WTC11 (cell line): ENCODE measurements around the gene MYH1. TPM values are rescaled to one million over a fixed set of nuclear protein-coding genes. Genes with fewer than 3 reads are reported as not detected.
"Not testable (repeated sequence)": the region's sequence is repeated elsewhere in the genome, so short reads cannot be mapped to it uniquely, and the experiment has no call there.

ENCODE experiments used
- ATAC-seq: fragments of 200-7000 bp; cut with Tn5 transposase; 2 replicates; pipeline ENCODE4 v1.10.0; 2021; ENCODE audit warnings: mild to moderate bottlenecking, moderate library complexity
- CTCF ChIA-PET: fragments of 300-600 bp; sonication (Branson Sonifier 250); formaldehyde crosslinking; loops from one replicate; lab custom pipeline; 2021; ENCODE audit warnings: antibody characterized with exemption; lab: Charles Lee
- POLR2A ChIA-PET: fragments of 350-600 bp; sonication (Branson Sonifier 250); formaldehyde crosslinking; loops from one replicate; lab custom pipeline; 2021; ENCODE audit warnings: antibody characterized with exemption; lab: Charles Lee
- DNase-seq: peaks from one replicate; pipeline ENCODE4 v3.0.0; 2021; ENCODE audit warnings: low spot score
- H3K27ac Mint-ChIP-seq: 2 replicates; pipeline ENCODE4 v1.8.0; 2021; ENCODE audit warnings: mixed read lengths
- H3K27me3 Mint-ChIP-seq: 2 replicates; pipeline ENCODE4 v1.8.0; 2021; ENCODE audit warnings: low read depth, mild to moderate bottlenecking, moderate library complexity, mixed read lengths
- H3K36me3 Mint-ChIP-seq: 2 replicates; pipeline ENCODE4 v1.8.0; 2021; ENCODE audit warnings: mixed read lengths
- H3K4me1 Mint-ChIP-seq: 2 replicates; pipeline ENCODE4 v1.8.0; 2022; ENCODE audit warnings: mixed read lengths
- H3K4me3 Mint-ChIP-seq: 2 replicates; pipeline ENCODE4 v1.8.0; 2021; ENCODE audit warnings: mild to moderate bottlenecking, moderate library complexity, mixed read lengths
- H3K9me3 Mint-ChIP-seq: 2 replicates; pipeline ENCODE4 v1.8.0; 2021; ENCODE audit warnings: mixed read lengths
- CDX4 ChIP-seq: fragments of 250-450 bp; sonication (Bioruptor Pico); IDR thresholded peaks from 2 replicates; pipeline ENCODE4 v1.9.0; 2021; ENCODE audit warnings: moderate library complexity, mild to moderate bottlenecking, inconsistent platforms, borderline replicate concordance
- ESRRA ChIP-seq: sonication (generic); formaldehyde crosslinking; IDR thresholded peaks from 2 replicates; pipeline ENCODE4 v1.8.1; 2022; ENCODE audit warnings: mild to moderate bottlenecking, missing genetic modification reagents, borderline replicate concordance
- ETV6 ChIP-seq: sonication (generic); formaldehyde crosslinking; IDR thresholded peaks from 2 replicates; pipeline ENCODE4 v1.8.1; 2022; ENCODE audit warnings: mild to moderate bottlenecking, missing genetic modification reagents
- GRHL2 ChIP-seq: fragments of 250-450 bp; sonication (Bioruptor Pico); IDR thresholded peaks from 2 replicates; pipeline ENCODE4 v1.8.0; 2022; ENCODE audit warnings: mild to moderate bottlenecking, moderate library complexity; ENCODE audit not compliant: insufficient replicate concordance, severe bottlenecking
- JUN ChIP-seq: sonication (generic); formaldehyde crosslinking; IDR thresholded peaks from 2 replicates; pipeline ENCODE4 v1.8.0; 2023; ENCODE audit warnings: mild to moderate bottlenecking, missing genetic modification reagents
- NFYB ChIP-seq: sonication (generic); formaldehyde crosslinking; conservative IDR thresholded peaks from 2 replicates; pipeline ENCODE4 v1.8.0; 2022; ENCODE audit warnings: low read depth, missing genetic modification reagents
- OVOL2 ChIP-seq: fragments of 250-450 bp; sonication (Bioruptor Pico); IDR thresholded peaks from 2 replicates; pipeline ENCODE4 v1.9.0; 2021; ENCODE audit warnings: mild to moderate bottlenecking, borderline replicate concordance
- PRRX2 ChIP-seq: fragments of 250-450 bp; sonication (Bioruptor Pico); IDR thresholded peaks from 2 replicates; pipeline ENCODE4 v1.8.0; 2021; ENCODE audit warnings: mild to moderate bottlenecking
- RORB ChIP-seq: fragments of 250-450 bp; sonication (Bioruptor Pico); IDR thresholded peaks from 2 replicates; pipeline ENCODE4 v1.9.0; 2021; ENCODE audit warnings: mild to moderate bottlenecking
- SOX15 ChIP-seq: fragments of 250-450 bp; sonication (Bioruptor Pico); IDR thresholded peaks from 2 replicates; pipeline ENCODE4 v1.9.0; 2021; ENCODE audit warnings: mild to moderate bottlenecking
- TEAD4 ChIP-seq: sonication (generic); formaldehyde crosslinking; IDR thresholded peaks from 2 replicates; pipeline ENCODE4 v1.8.0; 2022; ENCODE audit warnings: mild to moderate bottlenecking, missing genetic modification reagents
- TP53 ChIP-seq: sonication (generic); formaldehyde crosslinking; IDR thresholded peaks from 2 replicates; pipeline ENCODE4 v1.8.1; 2023; ENCODE audit warnings: mild to moderate bottlenecking, missing genetic modification reagents
- ZNF121 ChIP-seq: sonication (generic); formaldehyde crosslinking; IDR thresholded peaks from 2 replicates; pipeline ENCODE4 v1.8.0; 2023; ENCODE audit warnings: missing genetic modification reagents
- ZNF219 ChIP-seq: sonication (generic); formaldehyde crosslinking; IDR thresholded peaks from 2 replicates; pipeline ENCODE4 v1.8.0; 2023; ENCODE audit warnings: missing genetic modification reagents, mild to moderate bottlenecking, borderline replicate concordance
- ZNF425 ChIP-seq: fragments of 250-450 bp; sonication (Bioruptor Pico); conservative IDR thresholded peaks from 2 replicates; pipeline ENCODE4 v1.9.0; 2021; ENCODE audit warnings: mild to moderate bottlenecking
- ZNF671 ChIP-seq: fragments of 250-450 bp; sonication (Bioruptor Pico); IDR thresholded peaks from 2 replicates; pipeline ENCODE4 v1.8.0; 2021; ENCODE audit warnings: mild to moderate bottlenecking
- total RNA-seq: library from RNA; stranded (reverse); gene quantifications from 3 replicates; pipeline ENCODE4 v1.2.3, GENCODE V29; 2021
- TF ChIP-seq, protein P1 (sequence below): sonication (generic); formaldehyde crosslinking; IDR thresholded peaks from 2 replicates; pipeline ENCODE4 v1.8.0; 2023; ENCODE audit warnings: missing genetic modification reagents, mild to moderate bottlenecking, borderline replicate concordance

The MYH1 gene
- total RNA-seq, 1 experiment from 2014 or later: not detected

DNA sequence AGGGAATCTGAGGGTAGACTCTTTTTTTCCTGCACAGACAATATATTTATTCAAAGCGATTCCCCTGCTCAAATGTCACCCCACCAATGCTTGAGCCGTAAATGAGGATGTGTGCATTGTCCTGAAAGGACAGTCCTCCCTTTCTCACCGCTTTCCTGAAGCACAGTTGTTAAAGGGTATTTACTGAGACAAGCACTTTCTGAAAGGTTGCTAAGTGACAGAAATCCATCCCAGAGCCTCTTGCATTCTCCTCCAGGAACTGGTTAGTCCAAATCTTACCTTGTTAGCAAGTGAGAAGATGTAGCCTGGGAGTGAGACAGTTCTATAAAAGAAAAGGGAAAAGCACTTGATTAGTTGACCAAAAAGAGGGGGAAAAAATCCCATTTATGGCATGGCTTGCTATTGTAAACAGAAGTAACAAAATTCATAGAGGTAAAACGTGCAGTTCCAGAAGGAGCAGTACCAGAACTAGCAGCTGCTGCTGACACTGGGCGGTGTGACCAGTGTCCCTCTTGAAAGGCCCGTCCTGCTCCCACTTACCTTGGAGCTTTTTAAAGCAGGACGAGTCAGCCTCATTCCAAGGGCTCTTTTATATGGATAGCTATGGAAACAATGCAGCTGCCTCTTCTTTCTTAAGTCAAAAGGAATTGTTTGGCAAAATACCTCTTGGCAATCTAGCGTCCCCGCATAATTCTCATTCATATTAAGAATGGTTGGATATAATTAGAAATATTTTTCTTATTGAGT lies 30.9 kb upstream of the MYH1 start, which contains the start of gene MYH2 (continued):
- no peak for TF ChIP-seq CDX4 (CRISPR knock-in tag)
- no peak for TF ChIP-seq ZNF121 (CRISPR knock-in tag)
- no peak for TF ChIP-seq ZNF219 (CRISPR knock-in tag)
- TF ChIP-seq, protein P1, sequence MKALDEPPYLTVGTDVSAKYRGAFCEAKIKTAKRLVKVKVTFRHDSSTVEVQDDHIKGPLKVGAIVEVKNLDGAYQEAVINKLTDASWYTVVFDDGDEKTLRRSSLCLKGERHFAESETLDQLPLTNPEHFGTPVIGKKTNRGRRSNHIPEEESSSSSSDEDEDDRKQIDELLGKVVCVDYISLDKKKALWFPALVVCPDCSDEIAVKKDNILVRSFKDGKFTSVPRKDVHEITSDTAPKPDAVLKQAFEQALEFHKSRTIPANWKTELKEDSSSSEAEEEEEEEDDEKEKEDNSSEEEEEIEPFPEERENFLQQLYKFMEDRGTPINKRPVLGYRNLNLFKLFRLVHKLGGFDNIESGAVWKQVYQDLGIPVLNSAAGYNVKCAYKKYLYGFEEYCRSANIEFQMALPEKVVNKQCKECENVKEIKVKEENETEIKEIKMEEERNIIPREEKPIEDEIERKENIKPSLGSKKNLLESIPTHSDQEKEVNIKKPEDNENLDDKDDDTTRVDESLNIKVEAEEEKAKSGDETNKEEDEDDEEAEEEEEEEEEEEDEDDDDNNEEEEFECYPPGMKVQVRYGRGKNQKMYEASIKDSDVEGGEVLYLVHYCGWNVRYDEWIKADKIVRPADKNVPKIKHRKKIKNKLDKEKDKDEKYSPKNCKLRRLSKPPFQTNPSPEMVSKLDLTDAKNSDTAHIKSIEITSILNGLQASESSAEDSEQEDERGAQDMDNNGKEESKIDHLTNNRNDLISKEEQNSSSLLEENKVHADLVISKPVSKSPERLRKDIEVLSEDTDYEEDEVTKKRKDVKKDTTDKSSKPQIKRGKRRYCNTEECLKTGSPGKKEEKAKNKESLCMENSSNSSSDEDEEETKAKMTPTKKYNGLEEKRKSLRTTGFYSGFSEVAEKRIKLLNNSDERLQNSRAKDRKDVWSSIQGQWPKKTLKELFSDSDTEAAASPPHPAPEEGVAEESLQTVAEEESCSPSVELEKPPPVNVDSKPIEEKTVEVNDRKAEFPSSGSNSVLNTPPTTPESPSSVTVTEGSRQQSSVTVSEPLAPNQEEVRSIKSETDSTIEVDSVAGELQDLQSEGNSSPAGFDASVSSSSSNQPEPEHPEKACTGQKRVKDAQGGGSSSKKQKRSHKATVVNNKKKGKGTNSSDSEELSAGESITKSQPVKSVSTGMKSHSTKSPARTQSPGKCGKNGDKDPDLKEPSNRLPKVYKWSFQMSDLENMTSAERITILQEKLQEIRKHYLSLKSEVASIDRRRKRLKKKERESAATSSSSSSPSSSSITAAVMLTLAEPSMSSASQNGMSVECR (CRISPR knock-in tag): no peak
- no peak for TF ChIP-seq OVOL2 (CRISPR knock-in tag)
- TF ChIP-seq GRHL2 (CRISPR knock-in tag): no peak
- no peak for TF ChIP-seq TEAD4 (CRISPR knock-in tag)
- TF ChIP-seq, all 79 proteins: peak for 0

GRCh38 chr17:10547351-10547750 lies 29.0 kb upstream of the MYH1 start:
- DNase-seq (no peak), ATAC-seq (no peak)
- Mint-ChIP-seq H3K36me3 (peaks cover 3% of the 10 kb centered on the region), H3K4me3 (no peak overlapping the region), H3K27ac (no peak overlapping the region), H3K9me3 (peaks cover 5% of the 10 kb centered on the region), H3K27me3 (no peaks in the 10 kb centered on the region), H3K4me1 (peaks cover 49% of the 10 kb centered on the region)
- POLR2A ChIA-PET: no interaction called here
- CTCF ChIA-PET: interaction anchor here (0.6 kb wide), 1 partner anchor 69 kb away, joined by 4 read pairs; no protein-coding TSS in a partner anchor
- no peak for TF ChIP-seq ETV6 (CRISPR knock-in tag)
- no peak for TF ChIP-seq ZNF219 (CRISPR knock-in tag)
- TF ChIP-seq PRRX2 (CRISPR knock-in tag): no peak
- no peak for TF ChIP-seq RORB (CRISPR knock-in tag)
- TF ChIP-seq SOX15: no peak
- TF ChIP-seq ZNF671: no peak
- no peak for TF ChIP-seq TP53
- no peak for TF ChIP-seq NFYB (CRISPR knock-in tag)
- no peak for TF ChIP-seq ZNF425 (CRISPR knock-in tag)
- no peak for TF ChIP-seq GRHL2 (CRISPR knock-in tag)
- TF ChIP-seq ESRRA (CRISPR knock-in tag): no peak
- TF ChIP-seq JUN (CRISPR knock-in tag): no peak

DNA sequence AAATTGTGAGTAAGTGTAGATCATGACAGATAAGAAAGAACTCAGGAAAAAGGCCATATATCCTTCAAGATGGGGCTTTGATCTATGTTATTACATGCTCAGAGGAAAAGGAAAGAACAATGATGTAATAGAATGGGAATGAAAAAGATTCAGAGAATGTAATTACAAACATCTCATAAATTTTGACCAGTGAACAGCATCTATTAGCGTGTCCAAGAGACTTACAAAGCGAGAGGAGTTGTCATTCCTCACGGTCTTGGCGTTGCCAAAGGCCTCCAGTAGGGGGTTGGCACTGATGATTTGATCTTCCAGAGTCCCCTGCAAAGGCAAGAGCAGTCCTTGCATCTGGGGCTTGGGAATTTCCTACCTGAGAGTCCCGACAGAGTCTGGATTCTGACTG lies 25.1 kb upstream of the MYH1 start:
- ATAC-seq: peak; percentile 88
- CTCF ChIA-PET, DNase-seq, H3K27me3 Mint-ChIP-seq, H3K4me3 Mint-ChIP-seq, POLR2A ChIA-PET, H3K27ac Mint-ChIP-seq: not testable (repeated sequence)
- Mint-ChIP-seq H3K9me3 (peaks cover 37% of the 10 kb centered on the region), H3K36me3 (peaks cover 34% of the 10 kb centered on the region), H3K4me1 (peaks cover 18% of the 10 kb centered on the region)

GRCh38 chr17:10541179-10541578 lies 22.8 kb upstream of the MYH1 start:
- ATAC-seq, CTCF ChIA-PET: not testable (repeated sequence)
- peaks cover 34% of the 10 kb centered on the region for H3K36me3 Mint-ChIP-seq

More at GRCh38 chr17:10541179-10541578, 22.8 kb upstream of the MYH1 start:
- POLR2A ChIA-PET, DNase-seq, H3K4me1 Mint-ChIP-seq, H3K27ac Mint-ChIP-seq, H3K27me3 Mint-ChIP-seq, H3K4me3 Mint-ChIP-seq: not testable (repeated sequence)
- peaks cover 37% of the 10 kb centered on the region for H3K9me3 Mint-ChIP-seq
